NCI-H748 treated with DMSO at 0.1 percent for 48 hours (cell line): ENCODE results near the gene TIMM10.

Experiments
- DNase-seq: peaks from one replicate; lab custom pipeline; 2025; lab: John Stamatoyannopoulos, UW

TIMM10 gene

DNA sequence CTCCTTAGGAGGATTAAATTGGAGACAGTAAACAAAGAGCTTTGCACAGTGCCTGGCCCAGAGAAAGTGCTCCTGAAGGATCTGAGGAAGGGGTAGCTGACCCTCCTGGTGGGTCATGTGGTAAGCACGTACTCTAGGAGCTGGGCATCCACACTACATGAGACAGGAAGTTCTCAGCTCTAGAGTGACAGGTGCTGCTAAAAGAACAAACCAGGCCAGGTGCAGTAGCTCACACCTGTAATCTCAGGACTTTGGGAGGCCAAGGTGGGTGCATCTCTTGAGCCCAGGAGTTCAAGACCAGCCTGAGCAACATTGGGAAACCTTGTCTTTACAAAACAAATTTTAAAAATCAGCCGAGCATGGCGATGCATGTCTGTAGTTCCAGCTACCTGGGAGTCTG, 28.2 kb downstream of the TIMM10 start:
- DNase-seq: no peak

DNA sequence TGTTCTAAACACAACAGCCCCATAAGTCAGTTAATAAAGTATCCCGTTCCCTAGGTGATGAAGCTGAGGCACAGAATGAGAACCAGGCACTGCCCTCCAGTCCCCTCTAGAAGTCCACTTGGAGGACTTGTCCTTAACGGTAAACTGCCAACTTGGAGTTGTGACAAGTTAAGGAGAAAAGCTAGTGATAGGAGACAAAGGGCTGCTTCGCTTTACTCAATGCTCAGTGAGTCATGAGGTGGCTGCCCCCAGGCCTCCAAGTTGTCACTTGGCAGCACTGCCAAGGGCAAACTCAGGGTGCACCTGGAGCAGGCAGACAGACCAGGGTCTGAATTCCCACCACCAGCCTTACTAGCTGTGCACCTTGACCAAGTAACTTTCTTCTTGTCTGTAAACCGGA, 28.6 kb downstream of the TIMM10 start:
- DNase-seq: no peak

DNA sequence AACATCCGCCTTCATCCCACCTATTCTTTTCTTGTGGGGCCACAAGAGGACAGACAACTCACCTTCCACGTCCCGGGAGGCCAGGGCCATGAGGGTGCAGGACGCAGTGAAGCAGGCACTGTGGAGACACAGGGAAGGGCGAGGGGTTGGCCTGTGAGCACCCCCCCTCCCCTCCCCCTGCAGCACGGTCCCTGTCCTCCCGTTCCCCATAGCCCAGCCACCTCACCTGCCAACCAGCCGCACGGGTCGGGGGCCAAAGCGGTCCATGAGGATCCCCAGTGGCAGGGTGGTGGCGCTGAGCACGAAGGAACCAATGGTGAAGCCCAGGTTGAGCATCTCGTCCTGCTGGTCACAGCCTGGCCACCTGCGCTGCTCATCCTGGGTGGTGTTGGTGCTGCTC, 29.6 kb downstream of the TIMM10 start:
- no peak for DNase-seq

DNA sequence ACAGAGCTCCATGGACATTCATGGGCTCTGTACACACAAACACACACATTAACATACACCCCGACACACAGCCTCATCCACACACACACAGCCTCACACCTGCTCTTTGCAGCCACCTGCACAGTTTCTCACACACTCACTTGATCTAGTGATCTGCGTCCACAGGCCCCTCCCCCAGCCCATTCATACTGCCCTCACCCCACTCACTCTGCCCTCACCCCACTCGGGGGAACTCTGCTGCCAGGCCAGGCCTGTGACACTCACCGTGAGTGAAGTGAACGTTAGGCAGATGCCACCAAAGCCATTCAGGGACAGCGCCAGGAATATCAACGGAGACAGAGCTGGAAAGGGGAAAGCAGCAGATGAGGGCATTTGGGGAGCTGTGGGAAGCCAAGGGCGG, 30.0 kb downstream of the TIMM10 start:
- no peak for DNase-seq

DNA sequence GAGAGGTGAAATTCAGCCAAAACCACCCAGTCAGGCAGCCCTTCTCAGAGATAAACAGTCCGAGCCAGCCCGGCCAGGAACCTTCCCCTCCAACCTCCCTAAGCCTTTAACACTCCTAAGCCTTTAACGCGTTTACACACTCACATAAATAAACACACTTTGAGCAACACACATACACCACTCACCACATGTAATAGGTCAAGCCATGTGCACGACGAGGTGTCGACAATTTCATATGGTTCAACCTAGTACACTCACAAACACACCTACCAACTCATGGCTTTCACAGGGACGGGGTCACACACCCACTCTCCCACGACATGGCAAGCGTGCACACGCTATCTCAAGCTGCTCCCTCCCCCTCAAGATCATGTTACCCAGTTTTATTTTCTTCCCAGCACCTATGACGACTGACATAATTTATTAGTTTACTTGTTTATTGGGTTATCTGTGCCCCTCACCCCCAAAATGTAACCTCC, 30.5 kb downstream of the TIMM10 start:
- DNase-seq: no peak

DNA sequence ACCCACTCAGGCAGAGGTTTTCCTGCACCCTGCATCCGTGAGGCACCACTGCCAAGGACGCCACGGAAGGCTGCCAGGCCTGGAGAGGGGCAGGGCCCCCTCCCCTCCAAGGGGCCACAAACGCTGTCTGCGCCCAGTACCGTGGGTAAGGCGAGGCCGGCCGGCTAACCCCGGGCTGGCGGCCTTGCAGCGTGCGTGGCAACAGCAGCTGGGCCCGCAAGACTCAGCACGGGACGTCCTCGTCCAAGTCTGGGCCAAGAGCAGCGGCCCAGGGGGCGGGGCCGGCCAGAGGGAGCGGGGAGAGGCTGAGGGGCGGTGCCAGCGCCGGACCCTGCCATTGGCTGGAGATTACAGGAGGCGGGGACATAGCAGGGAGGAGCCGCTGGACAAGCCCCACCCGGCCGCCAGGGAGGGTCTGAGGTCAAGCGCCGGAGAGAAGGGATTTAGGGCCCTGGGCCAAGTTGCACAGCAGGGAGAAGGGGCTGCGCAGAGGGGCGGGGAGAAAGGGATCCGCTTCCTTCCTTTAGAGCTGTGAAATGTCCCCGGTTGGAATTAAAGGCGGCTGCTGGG, 31.1 kb downstream of the TIMM10 start:
- DNase-seq: peak; percentile 78

DNA sequence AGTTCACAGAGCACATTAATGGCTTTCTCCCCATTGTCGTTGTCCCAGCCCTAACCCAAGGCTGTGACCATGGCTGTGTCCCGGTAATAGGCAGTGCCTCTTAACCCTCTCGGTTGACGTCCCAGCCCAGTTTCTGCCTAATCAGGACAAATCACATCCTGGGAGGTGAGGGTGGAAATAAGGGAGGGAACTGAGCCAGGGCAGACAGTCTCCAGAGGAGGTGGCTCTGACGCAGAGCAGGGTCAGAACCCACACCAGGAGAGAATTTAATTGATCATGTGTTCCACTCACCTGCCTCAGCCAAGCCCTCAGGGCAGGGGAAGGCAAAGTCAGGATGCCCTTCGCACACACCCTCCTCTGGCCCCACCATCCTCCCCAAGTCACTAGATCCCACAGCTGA, 32.0 kb downstream of the TIMM10 start:
- no peak for DNase-seq

DNA sequence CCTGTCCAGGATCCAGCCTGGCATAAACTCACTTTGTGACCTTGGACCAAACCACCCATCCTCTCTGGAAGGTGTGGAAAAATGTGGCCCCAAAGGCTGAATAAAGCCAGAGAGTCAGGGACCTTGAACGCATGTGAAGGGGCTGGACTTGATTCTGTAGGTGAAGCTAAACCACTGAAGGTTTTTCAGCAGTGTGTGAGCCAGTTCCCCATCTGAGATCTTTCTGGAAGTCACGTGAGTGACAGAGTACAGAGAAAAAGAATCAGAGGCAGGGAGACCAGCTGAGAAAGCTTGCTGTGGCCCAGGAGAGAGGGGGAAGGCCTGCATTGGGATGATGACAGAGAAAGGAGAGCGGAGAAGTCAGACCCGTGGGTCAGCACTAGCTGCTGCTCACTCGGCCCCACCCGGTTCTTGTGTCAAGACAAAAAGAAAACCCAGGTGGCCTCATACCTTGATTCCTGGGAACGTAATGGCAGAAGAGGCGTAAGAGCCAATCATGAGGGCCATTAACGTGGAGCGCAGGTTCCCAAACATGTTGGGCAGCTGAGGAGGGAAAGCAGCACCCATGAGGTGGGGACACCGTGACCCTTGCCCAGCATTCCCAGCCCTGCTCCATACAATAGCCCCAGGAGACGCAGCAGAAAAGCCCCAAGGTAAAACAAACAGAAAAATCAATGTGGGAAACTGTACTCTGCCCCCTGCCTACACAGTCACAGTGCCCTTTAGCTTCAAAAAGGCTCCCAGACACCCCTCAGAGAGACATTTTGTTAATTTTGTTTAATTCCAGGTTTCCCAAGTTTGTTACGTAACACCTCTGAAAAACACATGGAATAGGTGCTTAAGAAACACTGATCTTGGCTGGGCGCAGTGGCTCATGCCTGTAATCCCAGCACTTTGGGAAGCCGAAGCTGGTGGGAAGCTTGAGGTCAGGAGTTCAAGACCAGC, 33.0 kb downstream of the TIMM10 start:
- no peak for DNase-seq

DNA sequence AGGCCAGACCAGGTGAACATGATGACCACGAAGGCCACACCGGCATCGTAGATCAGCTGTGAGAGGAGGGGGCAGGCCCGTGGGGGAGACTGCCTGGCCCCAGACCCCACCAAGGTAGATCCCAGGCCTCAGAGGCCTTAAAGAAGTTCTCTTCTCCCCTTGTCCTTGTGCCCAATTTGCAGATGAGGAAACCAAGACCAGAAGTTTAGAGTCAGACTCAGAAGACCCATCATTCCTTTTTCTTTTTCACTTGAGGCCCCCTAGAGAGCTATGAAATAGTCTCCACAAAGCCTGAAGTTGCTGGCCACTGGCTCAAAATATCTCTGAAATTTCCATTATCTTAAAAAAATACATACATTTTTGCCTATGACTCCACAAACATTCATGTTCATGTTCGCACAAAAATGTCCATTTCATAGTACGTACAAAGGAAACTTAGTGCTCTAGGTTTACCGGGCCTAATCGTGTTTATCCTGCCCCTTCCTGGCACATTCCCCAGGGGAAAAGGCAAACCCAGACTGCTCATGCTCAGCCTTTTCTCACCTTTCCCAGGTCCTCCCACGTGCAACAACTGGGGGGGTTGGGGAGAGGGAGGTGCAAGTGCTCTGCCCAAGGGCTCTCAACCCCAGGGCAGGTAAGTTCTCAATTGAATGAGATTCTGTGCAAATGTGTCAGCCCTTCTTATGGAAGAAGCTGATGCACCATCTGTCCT, 34.3 kb downstream of the TIMM10 start:
- no peak for DNase-seq

DNA sequence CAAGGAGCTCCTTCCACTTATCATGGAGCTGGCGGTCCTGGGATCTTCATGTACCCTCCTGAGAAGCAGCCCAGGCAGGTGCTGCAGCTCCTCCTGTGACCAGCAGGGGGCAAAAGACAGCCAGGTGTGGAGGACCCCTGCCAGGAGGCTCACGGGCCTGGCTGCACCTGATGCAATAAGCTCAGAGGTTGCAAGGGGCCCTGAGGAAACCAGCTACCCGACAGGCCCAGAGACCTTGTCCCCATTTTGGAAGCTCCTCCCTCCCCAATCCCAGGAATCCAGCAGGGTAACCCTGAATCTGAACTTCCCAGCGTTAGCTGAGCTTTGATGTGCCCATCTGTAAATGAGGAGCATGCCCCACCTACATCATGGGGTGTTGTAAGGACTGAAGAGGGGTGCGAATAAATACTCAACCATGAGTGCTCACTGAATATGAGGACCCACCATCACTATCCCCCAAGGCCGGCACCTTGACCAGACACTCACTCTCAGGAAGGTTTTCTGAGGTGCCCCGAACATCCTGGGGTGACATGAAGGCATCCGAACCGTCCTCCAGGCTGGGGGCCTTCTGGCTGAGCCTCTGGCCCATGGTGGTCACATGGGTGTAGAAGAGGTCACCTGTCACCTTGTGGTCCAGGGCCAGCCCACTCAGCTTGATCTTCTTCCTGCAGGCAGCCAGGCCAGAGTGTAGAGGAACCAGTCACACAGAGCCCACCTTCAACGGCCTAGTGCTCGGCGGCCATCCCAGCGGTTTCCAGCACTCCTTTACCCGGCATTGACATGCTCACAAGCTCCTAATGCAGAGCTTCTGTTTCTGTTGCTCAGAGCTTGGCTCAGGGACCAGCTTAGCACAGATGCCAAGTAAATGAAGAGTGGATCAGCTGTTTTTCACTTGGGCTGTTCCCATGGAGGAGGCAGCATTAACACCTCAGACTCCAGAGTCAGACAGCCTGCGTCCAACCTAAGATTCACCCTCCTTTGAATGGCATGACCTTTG, 36.7 kb downstream of the TIMM10 start:
- DNase-seq: peak; percentile 10

DNA sequence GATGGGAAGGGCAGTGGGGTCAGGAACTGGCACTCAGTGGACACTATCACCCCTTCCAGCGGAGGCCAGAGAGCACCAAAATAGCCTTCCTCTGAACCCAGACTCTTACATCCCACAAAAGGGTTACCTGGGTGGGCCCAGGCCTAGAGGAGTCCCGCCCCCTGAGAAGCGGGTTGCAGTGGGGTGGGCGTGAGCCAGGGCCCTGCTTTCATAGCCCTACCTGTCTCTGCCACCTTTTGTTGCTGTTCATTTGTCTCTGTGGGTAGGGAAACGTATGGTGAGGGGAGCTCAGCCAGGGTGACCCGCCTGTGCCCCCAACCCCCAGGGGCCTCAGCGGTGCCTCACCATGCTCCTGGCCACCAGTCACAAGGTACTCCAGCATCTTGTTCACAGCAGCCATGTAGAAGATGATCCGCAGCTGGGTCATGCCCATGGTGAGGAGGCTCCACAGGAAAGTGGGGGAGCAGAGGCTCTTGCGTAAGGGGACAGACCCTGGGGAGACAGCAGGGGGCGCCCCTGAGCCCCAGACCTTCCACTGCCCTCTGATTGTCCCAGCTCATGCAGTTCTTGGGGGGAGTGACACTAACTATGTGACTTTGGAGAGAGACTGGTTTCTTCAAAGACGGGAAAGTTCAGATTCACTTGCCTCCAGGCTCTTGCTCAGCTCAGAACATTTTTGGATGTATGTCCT, 39.0 kb downstream of the TIMM10 start:
- DNase-seq: no peak

DNA sequence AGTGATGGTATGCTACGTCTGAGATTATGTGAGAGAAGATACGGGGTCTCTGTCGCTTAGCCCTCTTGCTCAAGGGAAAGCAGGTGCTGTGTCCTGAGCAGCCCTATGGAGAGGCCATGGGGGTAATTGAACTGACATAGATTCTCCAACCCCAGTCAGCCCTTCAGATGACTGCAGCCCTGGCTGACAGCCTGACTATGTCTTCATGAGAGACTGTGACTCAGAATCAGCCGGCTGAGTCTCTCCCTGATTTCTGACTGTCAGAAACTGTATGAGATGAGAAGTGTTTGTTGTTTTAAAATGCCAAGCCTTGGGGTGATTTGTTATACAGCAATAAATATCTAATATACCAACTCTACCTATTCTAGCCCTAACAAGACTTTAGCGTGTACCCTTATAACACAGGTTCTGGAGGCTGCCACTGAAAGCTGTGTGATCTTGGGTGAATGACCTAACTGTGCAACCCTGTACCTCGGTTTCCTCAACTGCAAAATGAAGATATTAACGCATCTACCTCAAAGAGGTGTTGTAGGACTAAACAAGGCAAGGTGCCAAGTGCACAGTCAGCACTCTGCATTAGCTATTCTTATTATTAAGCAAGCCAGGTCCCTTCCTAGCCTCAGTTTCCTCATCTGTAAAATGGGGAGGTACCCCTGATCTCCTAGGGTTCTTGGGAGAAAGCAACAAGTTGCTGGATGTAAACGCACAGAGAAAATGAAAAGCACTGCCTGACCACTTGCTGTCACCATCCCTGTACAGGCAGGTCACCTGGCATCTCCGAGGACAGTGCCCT, 39.9 kb downstream of the TIMM10 start:
- DNase-seq: no peak

DNA sequence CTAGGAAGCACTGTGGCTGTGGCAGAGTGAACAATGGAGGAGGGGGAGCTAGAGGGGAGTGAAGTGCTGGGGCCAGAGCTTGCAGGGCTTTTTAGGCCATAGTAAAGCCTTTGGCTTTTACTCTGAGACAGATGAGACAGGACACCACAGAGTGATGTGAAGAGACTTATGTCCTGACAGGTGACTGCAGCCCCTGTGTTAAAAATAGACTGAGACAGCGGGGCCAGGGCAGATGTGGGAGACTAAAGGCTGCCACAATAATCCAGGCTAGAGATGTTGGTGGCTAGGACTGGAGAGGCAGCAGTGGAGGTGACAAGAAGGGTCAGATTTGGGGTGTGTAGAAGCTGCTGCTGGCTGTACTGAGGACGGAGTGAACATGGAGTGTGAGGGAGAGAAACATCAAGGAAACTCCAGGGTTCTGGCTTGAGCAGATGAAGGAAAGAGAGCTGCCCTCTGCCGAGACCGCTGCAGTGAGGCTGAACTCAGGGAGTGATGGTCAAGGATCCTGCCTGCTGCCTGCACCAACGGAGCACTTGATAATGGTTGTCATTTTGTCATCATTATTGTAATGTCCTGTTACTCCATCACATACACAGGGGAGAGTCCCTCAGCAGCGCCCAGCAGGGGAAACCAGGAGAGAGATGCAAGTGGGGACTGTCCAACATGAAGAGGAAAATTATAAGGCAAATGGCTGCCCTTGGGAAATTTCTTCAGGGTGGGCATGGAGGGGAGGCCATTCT, 42.5 kb downstream of the TIMM10 start:
- DNase-seq: no peak

DNA sequence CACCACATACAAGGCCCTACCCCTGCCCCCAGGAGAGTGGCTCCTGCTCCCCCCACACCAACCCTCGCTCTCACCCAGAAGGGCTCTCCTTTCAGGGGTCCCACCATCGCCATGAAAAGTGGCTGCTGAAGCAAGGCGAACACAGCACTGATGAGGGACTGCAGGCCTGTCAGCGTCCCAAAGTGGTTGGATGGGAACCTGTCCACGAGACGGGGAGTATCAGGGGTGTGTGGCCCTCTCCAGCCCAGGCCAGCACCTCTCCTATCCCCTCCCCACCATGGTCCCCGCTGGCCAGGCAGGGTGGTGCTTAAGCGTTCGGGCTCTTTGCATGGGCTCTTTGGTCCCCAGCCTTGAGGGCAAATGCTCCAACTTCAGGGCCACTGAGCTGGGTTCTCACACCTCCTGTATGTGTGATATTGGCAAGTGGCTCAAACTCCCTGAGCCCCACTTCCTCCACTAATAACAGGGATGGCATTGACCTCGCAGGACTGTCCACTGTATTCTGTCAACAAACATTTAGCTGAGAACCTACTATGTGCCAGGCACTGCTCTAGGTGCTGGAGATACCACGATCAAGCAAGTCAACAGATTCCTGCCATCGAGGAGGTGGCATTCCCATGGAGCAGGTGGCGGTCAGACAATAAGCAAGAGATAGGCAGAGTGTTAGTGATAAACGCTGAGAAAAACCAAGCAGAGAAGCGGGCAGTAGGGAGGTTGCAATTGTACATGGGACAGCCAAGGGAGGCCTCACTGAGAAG, 43.4 kb downstream of the TIMM10 start:
- DNase-seq: no peak

DNA sequence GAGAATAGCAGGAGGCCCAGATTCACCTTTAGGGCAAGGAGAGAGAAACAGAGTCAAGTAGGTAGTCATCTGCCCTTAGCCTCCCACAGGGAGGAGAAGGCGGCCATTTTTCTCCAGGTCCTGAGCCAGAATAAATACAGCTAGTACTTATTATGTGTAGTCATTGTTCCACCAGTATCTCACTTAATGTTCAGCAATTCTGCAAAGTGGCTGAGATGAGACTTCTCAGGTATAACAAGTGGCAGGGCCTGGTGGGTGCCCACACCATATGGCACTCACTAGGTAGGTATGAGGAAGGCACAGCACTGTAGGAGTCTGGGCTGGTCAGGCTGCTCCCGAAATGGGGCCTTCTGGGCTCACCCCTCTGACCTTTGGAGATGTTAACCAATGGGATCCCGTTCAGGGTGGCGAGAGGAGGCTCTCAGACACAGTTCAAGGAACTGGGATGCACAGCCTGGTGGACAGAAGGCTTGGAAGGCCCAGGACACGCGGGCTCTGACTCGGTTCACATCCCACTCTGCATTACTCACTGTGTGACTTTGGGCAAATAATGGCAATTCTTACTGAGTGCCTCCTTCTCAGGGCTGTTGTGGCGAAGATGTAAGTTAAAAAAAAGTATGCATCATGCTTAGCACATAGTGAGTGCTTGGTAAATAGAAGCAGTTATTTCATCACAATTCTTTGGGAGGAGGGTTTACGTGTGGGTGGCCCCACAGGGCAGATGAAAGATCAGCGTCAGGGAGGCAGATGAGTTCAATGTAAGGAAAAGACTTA, 45.1 kb downstream of the TIMM10 start:
- DNase-seq: no peak

DNA sequence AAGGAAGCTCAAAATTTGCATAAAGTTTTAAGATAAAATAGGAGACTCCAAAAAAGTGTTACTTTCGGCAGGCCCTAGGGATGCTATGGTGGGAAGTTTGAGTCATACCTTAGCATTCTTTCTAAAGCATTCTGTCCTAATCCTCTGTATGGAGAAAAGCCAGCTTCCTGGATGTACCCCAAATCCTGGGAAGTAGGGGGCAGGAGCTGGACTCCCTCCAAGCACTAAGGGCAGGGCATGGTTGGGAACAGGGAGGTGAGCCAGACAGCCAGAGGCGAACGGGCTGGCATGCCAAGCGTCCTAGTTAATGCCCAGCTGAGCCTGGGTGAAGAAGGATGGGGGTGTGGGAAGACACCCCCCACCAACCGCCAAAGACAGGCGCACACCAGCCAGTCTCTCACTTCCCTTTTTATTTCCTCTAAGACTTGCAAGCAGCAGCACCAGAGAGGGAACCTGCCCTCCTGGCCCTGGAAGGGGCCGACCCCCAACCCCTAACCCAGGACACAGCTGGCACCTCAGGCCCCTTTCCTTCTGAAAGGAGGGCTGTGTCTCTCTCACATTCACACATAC, 46.3 kb downstream of the TIMM10 start:
- no peak for DNase-seq

DNA sequence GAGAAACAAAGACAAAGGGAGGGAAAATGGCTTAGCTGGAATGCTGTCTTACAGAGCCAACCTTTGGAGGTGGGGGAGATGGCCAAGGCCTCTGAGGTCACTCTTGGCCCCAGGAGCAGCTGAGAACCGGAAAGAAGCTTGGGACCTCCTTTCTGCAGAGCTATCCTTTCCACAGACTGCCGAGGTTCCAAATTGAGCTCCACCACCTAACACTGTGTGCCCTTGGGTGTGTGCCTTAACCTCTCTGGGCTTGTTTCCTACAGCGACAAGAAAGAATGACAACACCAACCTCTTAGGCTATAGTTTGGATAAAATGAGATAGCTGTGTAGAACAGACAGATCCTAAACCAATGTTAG, 47.0 kb downstream of the TIMM10 start:
- DNase-seq: no peak
